Esophagus squamous epithelium (tissue), 5 donors: ENCODE measurements around the gene HMGB1. TPM values are rescaled to one million over a fixed set of nuclear protein-coding genes. Genes with fewer than 3 reads are reported as not detected.
A peak's percentile ranks its signal among the peaks of the same experiment; 100 is the strongest.
"Not testable (repeated sequence)": the region's sequence is repeated elsewhere in the genome, so short reads cannot be mapped to it uniquely, and the experiment has no call there.

Experiments
- DNase-seq: peaks from one replicate; lab custom pipeline; 2025; lab: John Stamatoyannopoulos, UW
- H3K27ac ChIP-seq, 4 donors: fragments of 200-600 bp; sonication (generic); one replicate each; pipeline ENCODE4 v1.5.1; 2016 to 2019; ENCODE audit warnings: mild to moderate bottlenecking in 1 of 4
- H3K27me3 ChIP-seq, 4 donors: fragments of 200-600 bp; sonication (generic); 1 replicate in 3 of 4; 2 replicates in 1 of 4; pipeline versions ENCODE4 v1.5.1 to v1.6.0; 2017 to 2021; ENCODE audit warnings: antibody characterized with exemption in 1 of 4
- H3K36me3 ChIP-seq, 3 donors: fragments of 200-600 bp; sonication (generic); one replicate each; pipeline ENCODE4 v1.5.1; 2016 to 2019
- H3K4me1 ChIP-seq, 3 donors: fragments of 200-600 bp; sonication (generic); one replicate each; pipeline ENCODE4 v1.5.1; 2017 to 2019
- H3K4me3 ChIP-seq, 4 donors: fragments of 200-600 bp; sonication (generic); 1 replicate in 3 of 4; 2 replicates in 1 of 4; pipeline ENCODE4 v1.5.1; 2016 to 2019; ENCODE audit warnings: mild to moderate bottlenecking in 2 of 4, moderate library complexity in 1 of 4
- H3K9me3 ChIP-seq, 3 donors: fragments of 200-600 bp; sonication (generic); one replicate each; pipeline ENCODE4 v1.5.1; 2016 to 2019
- CTCF ChIP-seq, 6 experiments: fragments of 450-650 bp in 4 of 6; fragments of 200-600 bp in 2 of 6; sonication (generic) in 2 of 6; IDR thresholded peaks; one replicate each; pipeline ENCODE4 v1.5.1; 2016 to 2019; ENCODE audit warnings: antibody characterized with exemption in 6 of 6, mild to moderate bottlenecking in 4 of 6, moderate library complexity in 4 of 6
- POLR2A ChIP-seq, 4 donors: fragments of 450-650 bp; IDR thresholded peaks; one replicate each; pipeline ENCODE4 v1.6.1; 2017; ENCODE audit warnings: antibody characterized with exemption in 4 of 4, mild to moderate bottlenecking in 4 of 4, moderate library complexity in 3 of 4
- WGBS, 2 donors: methylation state at CpG; one replicate each; pipeline ENCODE4 v1.1.5; 2018; 5-methylcytosine and 5-hydroxymethylcytosine counted together
- intact Hi-C: fragments of 100-400 bp; cut with DNase I; formaldehyde crosslinking; loops from one replicate; pipeline ENCODE4 v1.15.0; 2022
- total RNA-seq, 4 donors: library from RNA; depleted of rRNA; stranded (reverse); fragments of >200 nt; gene quantifications; one replicate each; pipeline ENCODE4 v1.1.0, GENCODE V29; 2016
- donor health status: DM: yes; HTN: yes; CAD: no.

The HMGB1 gene
- total RNA-seq, 4 donors from 2014 or later = 189 to 446 (median 280) TPM

GRCh38 chr13:30454991-30455390, 10.7 kb downstream of the HMGB1 start:
- DNase-seq = no peak
- H3K27me3 ChIP-seq = no peaks in the 10 kb centered on the region
- no peak overlapping the region for H3K27ac ChIP-seq
- no peaks in the 10 kb centered on the region for H3K4me1 ChIP-seq
- no peaks in the 10 kb centered on the region for H3K9me3 ChIP-seq
- intact Hi-C loops = loop anchor here (10.0 kb wide), 1 partner anchor 320 kb away; no protein-coding TSS in a partner anchor
- WGBS, 2 donors = 100% methylated on average over 2 of the region's 2 CpGs
- no peak overlapping the region for H3K4me3 ChIP-seq
- no peak for TF ChIP-seq POLR2A (IDR thresholded peaks at IDR 0.05)
- TF ChIP-seq CTCF (IDR thresholded peaks at IDR 0.05) = no peak
- H3K36me3 ChIP-seq = peaks cover 0 to 28% (median 0%) of the 10 kb centered on the region in 3 donors

- 71 to 75% methylated on average over 4 of the region's 4 CpGs for WGBS, 2 donors
- TF ChIP-seq POLR2A (IDR thresholded peaks at IDR 0.05) (no peak), CTCF (IDR thresholded peaks at IDR 0.05) (peak in 2 of 6 experiments; percentile 29 to 40)
- Histone ChIP-seq H3K27ac (no peak overlapping the region), H3K4me1 (no peaks in the 10 kb centered on the region), H3K9me3 (no peaks in the 10 kb centered on the region), H3K4me3 (no peak overlapping the region), H3K36me3 (peaks cover 0 to 16% (median 0%) of the 10 kb centered on the region in 3 donors), H3K27me3 (no peaks in the 10 kb centered on the region)
- intact Hi-C loops = loop anchor here (10.0 kb wide), 1 partner anchor 319 kb away; no protein-coding TSS in a partner anchor
- no peak for DNase-seq
Measured at GRCh38 chr13:30453727-30454126, 12.0 kb downstream of the HMGB1 start.

GRCh38 chr13:30451476-30451875, 14.3 kb downstream of the HMGB1 start:
- not testable (repeated sequence) for H3K9me3 ChIP-seq, H3K27ac ChIP-seq, H3K4me3 ChIP-seq, H3K27me3 ChIP-seq, DNase-seq, H3K4me1 ChIP-seq, H3K36me3 ChIP-seq
- intact Hi-C loops = loop anchor here (10.0 kb wide), 1 partner anchor 317 kb away; no protein-coding TSS in a partner anchor
- 90 to 94% methylated on average over 10 of the region's 12 CpGs for WGBS, 2 donors

- H3K4me3 ChIP-seq = no peak overlapping the region
- DNase-seq = no peak
- intact Hi-C loops = loop anchor here (10.0 kb wide), 1 partner anchor 315 kb away; no protein-coding TSS in a partner anchor
- WGBS, 2 donors = 76 to 100% methylated on average over 2 of the region's 2 CpGs
- no peak overlapping the region for H3K27ac ChIP-seq
- H3K27me3 ChIP-seq = no peaks in the 10 kb centered on the region
- peaks cover 6 to 17% (median 11%) of the 10 kb centered on the region in 3 donors for H3K4me1 ChIP-seq
- TF ChIP-seq POLR2A (IDR thresholded peaks at IDR 0.05) = no peak
- no peak for TF ChIP-seq CTCF (IDR thresholded peaks at IDR 0.05)
- no peaks in the 10 kb centered on the region for H3K9me3 ChIP-seq
- H3K36me3 ChIP-seq = no peaks in the 10 kb centered on the region
Measured at GRCh38 chr13:30450066-30450465, 15.7 kb downstream of the HMGB1 start.

GRCh38 chr13:30448441-30448840, 17.3 kb downstream of the HMGB1 start:
- Histone ChIP-seq H3K9me3 (no peaks in the 10 kb centered on the region), H3K36me3 (no peaks in the 10 kb centered on the region), H3K27me3 (no peaks in the 10 kb centered on the region), H3K4me3 (no peak overlapping the region), H3K4me1 (peaks cover 6 to 19% (median 11%) of the 10 kb centered on the region in 3 donors), H3K27ac (no peak overlapping the region)
- WGBS, 2 donors = 85 to 93% methylated on average over 4 of the region's 4 CpGs
- intact Hi-C loops = no loop called here
- TF ChIP-seq POLR2A (IDR thresholded peaks at IDR 0.05) (no peak), CTCF (IDR thresholded peaks at IDR 0.05) (no peak)
- DNase-seq = no peak
